Measurements from ENCODE around the gene SYNGAP1. TPM values are rescaled to one million over a fixed set of nuclear protein-coding genes. Genes with fewer than 3 reads are reported as not detected.
A peak's percentile ranks its signal among the peaks of the same experiment; 100 is the strongest.

SYNGAP1 gene
- total RNA-seq, 4 donors from 2014 or later = 4.9 to 37.2 (median 11.1) TPM

GRCh38 chr6:33431880-33432541, 12.1 kb downstream of the SYNGAP1 start:
- Histone ChIP-seq H3K9me3 (no peaks in the 10 kb centered on the region), H3K4me1 (peaks cover 9 to 37% (median 28%) of the 10 kb centered on the region in 4 donors), H3K4me3 (no peak overlapping the region), H3K36me3 (peaks cover 0 to 14% (median 0%) of the 10 kb centered on the region in 4 donors), H3K27me3 (no peaks in the 10 kb centered on the region), H3K27ac (peak overlapping the region; percentile 21 to 90 (median 70))
- intact Hi-C loops (cut with DNase I; ENCODE audit: low total_unique reads) (no loop called here), in situ Hi-C loops (cut with MboI; ENCODE audit: low pct_ligation_motif_present in 1 of 4, low pct_unique_long_range_greater_than_20kb in 1 of 4, low sequenced_read_pairs in 3 of 4) (no loop called here)
- TF ChIP-seq CTCF (IDR thresholded peaks at IDR 0.05) (no peak), EP300 (IDR thresholded peaks at IDR 0.05; ENCODE audit: low read depth) (no peak)
- DNase-seq = no peak
- 61% methylated on average over 12 of the region's 12 CpGs; no CpG with 5 or more reads in 1 of the 2 donors for WGBS, 2 donors (ENCODE audit: low coverage in 1 of 2)

- H3K27ac ChIP-seq = peak overlapping the region; percentile 21 to 71 (median 60)
Observed at GRCh38 chr6:33432546-33432945, 12.7 kb downstream of the SYNGAP1 start.

DNA sequence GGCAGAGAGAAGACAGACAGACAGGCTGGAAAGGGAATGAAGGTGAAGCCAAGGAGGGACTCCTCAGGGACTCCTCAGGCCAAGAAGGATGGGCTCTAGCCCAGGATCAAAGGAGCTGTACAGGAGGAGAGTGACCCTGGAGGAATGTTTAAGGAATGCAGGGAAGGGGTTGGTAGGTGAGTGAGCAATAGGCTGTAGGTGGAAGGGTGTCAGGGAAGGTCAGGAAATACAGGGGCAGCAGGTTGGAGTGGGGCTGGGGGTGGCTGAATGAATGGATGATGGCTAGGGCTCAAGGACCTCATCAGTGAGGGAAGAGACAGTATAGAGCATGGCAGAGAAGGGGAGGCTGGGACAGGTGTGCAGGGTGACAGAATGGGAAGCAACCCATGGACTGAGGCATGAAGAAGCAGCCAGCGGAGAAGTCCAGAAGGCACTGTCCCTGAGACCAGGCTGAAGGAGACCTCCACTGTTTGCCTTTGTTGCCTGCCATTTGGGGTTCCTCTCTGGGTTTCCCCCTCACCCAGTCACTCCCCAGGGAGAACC, 13.2 kb downstream of the SYNGAP1 start:
- H3K4me1 ChIP-seq = peaks cover 4 to 32% (median 22%) of the 10 kb centered on the region in 4 donors
- DNase-seq = no peak
- H3K4me3 ChIP-seq = no peak overlapping the region
- intact Hi-C loops (cut with DNase I; ENCODE audit: low total_unique reads) = no loop called here
- no peaks in the 10 kb centered on the region for H3K9me3 ChIP-seq
- peaks cover 0 to 23% (median 0%) of the 10 kb centered on the region in 4 donors for H3K36me3 ChIP-seq
- in situ Hi-C loops (cut with MboI; ENCODE audit: low pct_ligation_motif_present in 1 of 4, low pct_unique_long_range_greater_than_20kb in 1 of 4, low sequenced_read_pairs in 3 of 4) = no loop called here
- H3K27me3 ChIP-seq = no peaks in the 10 kb centered on the region
- WGBS, 2 donors (ENCODE audit: low coverage in 1 of 2) = 100% methylated on average over 1 of the region's 1 CpG
- H3K27ac ChIP-seq = peak overlapping the region; percentile 21 to 71 (median 60)
- TF ChIP-seq POLR2AphosphoS5 (IDR thresholded peaks at IDR 0.05) (no peak), CTCF (IDR thresholded peaks at IDR 0.05) (no peak), EP300 (IDR thresholded peaks at IDR 0.05; ENCODE audit: low read depth) (no peak), POLR2A (IDR thresholded peaks at IDR 0.05) (no peak)

More at GRCh38 chr6:33432546-33432945, 12.7 kb downstream of the SYNGAP1 start:
- TF ChIP-seq EP300 (IDR thresholded peaks at IDR 0.05; ENCODE audit: low read depth) = no peak
- no peak for TF ChIP-seq POLR2A (IDR thresholded peaks at IDR 0.05)
- no peak for TF ChIP-seq POLR2AphosphoS5 (IDR thresholded peaks at IDR 0.05)
- no peak for TF ChIP-seq CTCF (IDR thresholded peaks at IDR 0.05)
- Histone ChIP-seq H3K4me3 (no peak overlapping the region), H3K4me1 (peaks cover 4 to 32% (median 23%) of the 10 kb centered on the region in 4 donors), H3K9me3 (no peaks in the 10 kb centered on the region), H3K27me3 (no peaks in the 10 kb centered on the region), H3K36me3 (peaks cover 0 to 18% (median 0%) of the 10 kb centered on the region in 4 donors)
- 80% methylated on average over 10 of the region's 10 CpGs; no CpG with 5 or more reads in 1 of the 2 donors for WGBS, 2 donors (ENCODE audit: low coverage in 1 of 2)
- DNase-seq = no peak
- in situ Hi-C loops (cut with MboI; ENCODE audit: low pct_ligation_motif_present in 1 of 4, low pct_unique_long_range_greater_than_20kb in 1 of 4, low sequenced_read_pairs in 3 of 4) = no loop called here
- intact Hi-C loops (cut with DNase I; ENCODE audit: low total_unique reads) = no loop called here

DNA sequence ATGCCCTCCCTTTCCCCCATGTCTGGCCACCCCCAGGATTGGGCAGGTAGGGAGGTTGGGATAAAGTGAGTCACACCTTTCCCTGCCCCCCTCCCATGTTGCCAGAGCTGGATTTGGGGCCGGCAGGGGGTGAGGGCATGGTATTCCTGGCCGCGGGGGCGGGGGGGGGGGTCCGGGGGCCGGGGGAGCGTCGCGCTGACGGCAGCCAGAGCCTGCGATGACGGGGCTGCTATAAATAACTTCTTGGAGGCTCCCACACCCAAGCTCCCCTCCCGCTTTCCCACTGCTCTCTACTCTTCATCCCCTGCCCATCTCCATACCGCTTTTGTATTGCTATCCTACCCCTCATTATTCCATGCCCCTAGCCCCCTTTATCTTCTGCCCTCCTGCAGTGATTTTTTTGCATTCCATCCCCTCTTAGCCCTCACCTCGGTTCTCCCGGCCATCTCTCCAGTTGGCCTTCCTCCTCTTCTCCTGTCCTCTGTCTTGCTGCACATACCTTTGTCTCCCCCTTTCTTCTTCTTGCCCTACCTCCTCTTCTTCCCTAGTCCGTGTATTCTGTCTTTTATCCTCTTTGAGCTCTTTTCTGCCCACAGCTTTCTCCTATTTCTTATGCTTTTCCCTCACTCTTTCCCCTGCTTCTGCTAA, 13.8 kb downstream of the SYNGAP1 start:
- in situ Hi-C loops (cut with MboI; ENCODE audit: low pct_ligation_motif_present in 1 of 4, low pct_unique_long_range_greater_than_20kb in 1 of 4, low sequenced_read_pairs in 3 of 4) = no loop called here
- Histone ChIP-seq H3K27ac (peak overlapping the region; percentile 29 to 71 (median 60)), H3K4me3 (no peak overlapping the region), H3K27me3 (no peaks in the 10 kb centered on the region), H3K4me1 (peaks cover 4 to 26% (median 17%) of the 10 kb centered on the region in 4 donors), H3K36me3 (peaks cover 0 to 28% (median 0%) of the 10 kb centered on the region in 4 donors), H3K9me3 (no peaks in the 10 kb centered on the region)
- TF ChIP-seq POLR2A (IDR thresholded peaks at IDR 0.05) = no peak
- TF ChIP-seq POLR2AphosphoS5 (IDR thresholded peaks at IDR 0.05) = no peak
- TF ChIP-seq CTCF (IDR thresholded peaks at IDR 0.05) = no peak
- no peak for TF ChIP-seq EP300 (IDR thresholded peaks at IDR 0.05; ENCODE audit: low read depth)
- intact Hi-C loops (cut with DNase I; ENCODE audit: low total_unique reads) = no loop called here
- no peak for DNase-seq
- 42 to 67% methylated on average over 6 to 16 of the region's 17 CpGs for WGBS, 2 donors (ENCODE audit: low coverage in 1 of 2)
